GM19043 (cell line): ENCODE results near the gene TMPRSS13.

Experiments
- ATAC-seq: cut with Tn5 transposase; IDR thresholded peaks from one replicate; pipeline ENCODE4 v1.9.1; 2021; ENCODE audit warnings: low read depth; ENCODE audit not compliant: unreplicated experiment

TMPRSS13 gene

GRCh38 chr11:117914991-117915618 lies 14.1 kb downstream of the TMPRSS13 start:
- ATAC-seq, result no peak

- no peak for ATAC-seq
Measured at GRCh38 chr11:117914398-117914761, 14.8 kb downstream of the TMPRSS13 start.

- no peak for ATAC-seq
Measured at GRCh38 chr11:117913736-117914397, 15.3 kb downstream of the TMPRSS13 start.

- ATAC-seq, result no peak
Measured at GRCh38 chr11:117912497-117912896, 16.7 kb downstream of the TMPRSS13 start.

GRCh38 chr11:117911694-117912093 lies 17.5 kb downstream of the TMPRSS13 start:
- no peak for ATAC-seq

- no peak for ATAC-seq
Measured at GRCh38 chr11:117910941-117911655, 18.1 kb downstream of the TMPRSS13 start.

- ATAC-seq, result no peak
Measured at GRCh38 chr11:117910525-117910924, 18.7 kb downstream of the TMPRSS13 start.

GRCh38 chr11:117909611-117910382 lies 19.4 kb downstream of the TMPRSS13 start:
- ATAC-seq, result no peak

- no peak for ATAC-seq
Measured at GRCh38 chr11:117908959-117909610, 20.1 kb downstream of the TMPRSS13 start.

- ATAC-seq, result no peak
Measured at GRCh38 chr11:117908109-117908895, 20.9 kb downstream of the TMPRSS13 start.

- no peak for ATAC-seq
Measured at GRCh38 chr11:117907276-117908108, 21.7 kb downstream of the TMPRSS13 start.

- no peak for ATAC-seq
Measured at GRCh38 chr11:117906710-117907109, 22.5 kb downstream of the TMPRSS13 start.

GRCh38 chr11:117906126-117906525 lies 23.1 kb downstream of the TMPRSS13 start:
- ATAC-seq, result no peak

- no peak for ATAC-seq
Measured at GRCh38 chr11:117905524-117905923, 23.7 kb downstream of the TMPRSS13 start.

- ATAC-seq, result no peak
Measured at GRCh38 chr11:117903505-117904382, 25.5 kb downstream of the TMPRSS13 start.

- ATAC-seq, result no peak
Measured at GRCh38 chr11:117902001-117902845, 27.0 kb downstream of the TMPRSS13 start.

- no peak for ATAC-seq
Measured at GRCh38 chr11:117901601-117902000, 27.6 kb downstream of the TMPRSS13 start.
